Right lobe of liver (tissue), 6 donors: ENCODE results near the gene MED12. TPM values are rescaled to one million over a fixed set of nuclear protein-coding genes. Genes with fewer than 3 reads are reported as not detected.

ENCODE experiments used
- ATAC-seq, 4 donors: fragments of 200-7000 bp; cut with Tn5 transposase; one replicate each; pipeline ENCODE4 v1.9.1; 2020; ENCODE audit warnings: mild to moderate bottlenecking in 4 of 4, moderate library complexity in 4 of 4
- DNase-seq, 3 donors: peaks; one replicate each; pipeline ENCODE4 v3.0.0-alpha.2; 2020
- H3K27ac ChIP-seq, 3 donors: fragments of 200-600 bp; one replicate each; pipeline ENCODE4 v1.8.0; 2022
- H3K27me3 ChIP-seq, 2 donors: fragments of 200-600 bp; one replicate each; pipeline ENCODE4 v1.8.0; 2022
- H3K36me3 ChIP-seq, 4 donors: fragments of 200-600 bp; sonication (generic) in 1 of 4; one replicate each; pipeline versions ENCODE4 v1.5.1 to v1.8.0; 2017 to 2022; ENCODE audit warnings: control low read depth in 1 of 4
- H3K4me1 ChIP-seq, 4 donors: fragments of 200-600 bp; sonication (generic) in 1 of 4; one replicate each; pipeline versions ENCODE4 v1.5.1 to v1.8.0; 2017 to 2022; ENCODE audit warnings: control low read depth in 1 of 4
- H3K4me3 ChIP-seq, 3 donors: fragments of 200-600 bp; one replicate each; pipeline ENCODE4 v1.8.0; 2022
- H3K9me3 ChIP-seq, 4 donors: fragments of 200-600 bp; sonication (generic) in 1 of 4; one replicate each; pipeline versions ENCODE4 v1.5.1 to v1.8.0; 2017 to 2022; ENCODE audit warnings: control low read depth in 1 of 4
- CTCF ChIP-seq, 4 donors: fragments of 200-600 bp in 3 of 4; fragments of 450-650 bp in 1 of 4; IDR thresholded peaks; one replicate each; pipeline versions ENCODE4 v1.5.1 to v1.8.0; 2016 to 2022; ENCODE audit warnings: antibody characterized with exemption in 4 of 4, mild to moderate bottlenecking in 2 of 4
- POLR2A ChIP-seq: fragments of 450-650 bp; IDR thresholded peaks from one replicate; pipeline ENCODE4 v1.6.1; 2017; ENCODE audit warnings: antibody characterized with exemption, mild to moderate bottlenecking
- WGBS: methylation state at CpG from one replicate; pipeline ENCODE4 v1.1.6; 2018; ENCODE audit warnings: low coverage, low lambda C conversion rate; ENCODE audit not compliant: insufficient coverage; ENCODE audit errors: missing lambda C conversion rate; 5-methylcytosine and 5-hydroxymethylcytosine counted together
- intact Hi-C, 2 donors: fragments of 100-400 bp; cut with DNase I; formaldehyde crosslinking; loops; one replicate each; pipeline versions ENCODE4 v1.11.2 to v1.14.1; 2022
- total RNA-seq, 6 experiments: library from RNA; depleted of rRNA in 2 of 6; stranded (reverse); fragments of >200 nt in 2 of 6; fragmentation: NEBNext Ultra II Directional in 3 of 6; extraction: Animal tissue kit (Norgen Biotek cat#: 25700) in 3 of 6; gene quantifications; one replicate each; pipeline versions ENCODE4 v1.1.0 to v1.2.4, GENCODE V29; 2016 to 2023
- donor health status: DM: no; HTN: yes; CAD: no.
- donor health status: DM: no; HTN: no; CAD: no.
- donor health status: DM: no; HTN: no; CAD: no.
- donor health status: DM: no; HTN: yes; CAD: no.
- donor health status: DM: no; HTN: yes; CAD: no.

MED12 gene
- total RNA-seq, 6 experiments from 2014 or later = 7.8 to 16.3 (median 12.5) TPM

- intact Hi-C loops = no loop called here
- peaks cover 0 to 19% (median 4%) of the 10 kb centered on the region in 4 donors for H3K36me3 ChIP-seq
- no peaks in the 10 kb centered on the region for H3K27me3 ChIP-seq
- no peak overlapping the region for H3K4me3 ChIP-seq
- 40% methylated on average over 2 of the region's 6 CpGs for whole genome bisulfite sequencing
- TF ChIP-seq CTCF (IDR thresholded peaks at IDR 0.05) = no peak
- no peak for TF ChIP-seq POLR2A
- no peak for DNase-seq
- ATAC-seq = no peak
- no peaks in the 10 kb centered on the region for H3K9me3 ChIP-seq
- H3K27ac ChIP-seq = no peak overlapping the region
- no peaks in the 10 kb centered on the region for H3K4me1 ChIP-seq
These were observed 22.0 kb downstream of the MED12 start for GRCh38 chrX:71140440-71140839.

GRCh38 chrX:71143508-71143907 is 25.1 kb downstream of the MED12 start:
- Histone ChIP-seq H3K9me3 (no peaks in the 10 kb centered on the region), H3K27me3 (no peaks in the 10 kb centered on the region), H3K4me1 (no peaks in the 10 kb centered on the region), H3K4me3 (no peak overlapping the region), H3K36me3 (peaks cover 0 to 11% (median 3%) of the 10 kb centered on the region in 4 donors), H3K27ac (no peak overlapping the region)
- 55% methylated on average over 4 of the region's 6 CpGs for WGBS
- TF ChIP-seq CTCF (IDR thresholded peaks at IDR 0.05) (no peak), POLR2A (no peak)
- ATAC-seq (peak in 2 of 4 donors; percentile 19 to 39), DNase-seq (peak in 2 of 3 donors; percentile 37 to 48)
- intact Hi-C loops = no loop called here

GRCh38 chrX:71144651-71145050 is 26.3 kb downstream of the MED12 start, which contains the start of gene NLGN3:
Gene NLGN3, plus strand, starts transcription at chrX:71144841. Its CDS starts 2,909 bp downstream, at chrX:71147750.
- no peak within 1 kb of the TSS for H3K4me3 ChIP-seq
- H3K27ac ChIP-seq = no peak within 1 kb of the TSS
- no peaks in the 10 kb centered on the region for H3K27me3 ChIP-seq
- no peak for TF ChIP-seq POLR2A
- no peak for TF ChIP-seq CTCF (IDR thresholded peaks at IDR 0.05)
- H3K36me3 ChIP-seq = peaks cover 0 to under 1% (median 0%) of the 10 kb centered on the region in 4 donors
- DNase-seq = no peak
- WGBS = 70% methylated on average over 3 of the region's 28 CpGs
- no peaks in the 10 kb centered on the region for H3K4me1 ChIP-seq
- intact Hi-C loops = no loop called here
- ATAC-seq = peak in 1 of 4 donors; percentile 8
- H3K9me3 ChIP-seq = no peaks in the 10 kb centered on the region

GRCh38 chrX:71147496-71148277 is 29.3 kb downstream of the MED12 start:
- Histone ChIP-seq H3K27ac (no peak overlapping the region), H3K4me1 (no peaks in the 10 kb centered on the region), H3K9me3 (no peaks in the 10 kb centered on the region), H3K27me3 (no peaks in the 10 kb centered on the region), H3K4me3 (no peak overlapping the region), H3K36me3 (no peaks in the 10 kb centered on the region)
- TF ChIP-seq CTCF (IDR thresholded peaks at IDR 0.05) (no peak), POLR2A (no peak)
- DNase-seq (no peak), ATAC-seq (no peak)
- intact Hi-C loops = no loop called here
- 79% methylated on average over 14 of the region's 28 CpGs for WGBS
